Keratinocyte (primary cell): Measurements from ENCODE around the gene TFAP2D.

Experiments used
- EZH2 ChIP-seq: IDR thresholded peaks from one replicate; pipeline ENCODE4 v1.6.1; 2012; ENCODE audit warnings: inconsistent platforms, mild to moderate bottlenecking, low read length, moderate library complexity
- TF ChIP-seq, protein P1 (sequence below), 3 experiments: IDR thresholded peaks in 1 of 3; conservative IDR thresholded peaks in 1 of 3; optimal IDR thresholded peaks in 1 of 3; 2 replicates in 2 of 3; 3 replicates in 1 of 3; pipeline versions ENCODE3 to v1.5.1; 2011; ENCODE audit warnings: low read length in 3 of 3, mild to moderate bottlenecking in 3 of 3, moderate library complexity in 2 of 3, control low read depth in 1 of 3, inconsistent platforms in 1 of 3; ENCODE audit not compliant: insufficient read depth in 2 of 3; ENCODE audit errors: extremely low read depth in 1 of 3

- TF ChIP-seq, protein P1, sequence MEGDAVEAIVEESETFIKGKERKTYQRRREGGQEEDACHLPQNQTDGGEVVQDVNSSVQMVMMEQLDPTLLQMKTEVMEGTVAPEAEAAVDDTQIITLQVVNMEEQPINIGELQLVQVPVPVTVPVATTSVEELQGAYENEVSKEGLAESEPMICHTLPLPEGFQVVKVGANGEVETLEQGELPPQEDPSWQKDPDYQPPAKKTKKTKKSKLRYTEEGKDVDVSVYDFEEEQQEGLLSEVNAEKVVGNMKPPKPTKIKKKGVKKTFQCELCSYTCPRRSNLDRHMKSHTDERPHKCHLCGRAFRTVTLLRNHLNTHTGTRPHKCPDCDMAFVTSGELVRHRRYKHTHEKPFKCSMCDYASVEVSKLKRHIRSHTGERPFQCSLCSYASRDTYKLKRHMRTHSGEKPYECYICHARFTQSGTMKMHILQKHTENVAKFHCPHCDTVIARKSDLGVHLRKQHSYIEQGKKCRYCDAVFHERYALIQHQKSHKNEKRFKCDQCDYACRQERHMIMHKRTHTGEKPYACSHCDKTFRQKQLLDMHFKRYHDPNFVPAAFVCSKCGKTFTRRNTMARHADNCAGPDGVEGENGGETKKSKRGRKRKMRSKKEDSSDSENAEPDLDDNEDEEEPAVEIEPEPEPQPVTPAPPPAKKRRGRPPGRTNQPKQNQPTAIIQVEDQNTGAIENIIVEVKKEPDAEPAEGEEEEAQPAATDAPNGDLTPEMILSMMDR (optimal IDR thresholded peaks at IDR 0.05 in 1 of 3, IDR thresholded peaks at IDR 0.05 in 1 of 3, conservative IDR thresholded peaks at IDR 0.05 in 1 of 3; ENCODE audit: extremely low read depth in 1 of 3, insufficient read depth in 2 of 3, low read length in 3 of 3): no peak
- no peak for TF ChIP-seq EZH2
These were observed at the start of gene TFAP2D for GRCh38 chr6:50713226-50713625.
